GM12878 (cell line): Measurements from ENCODE around the gene MCTP2. TPM values are rescaled to one million over a fixed set of nuclear protein-coding genes. Genes with fewer than 3 reads are reported as not detected.

Experiments
- ATAC-seq: fragments of 200-7000 bp; cut with Tn5 transposase; 3 replicates; pipeline ENCODE4 v1.9.1; 2020; ENCODE audit warnings: mild to moderate bottlenecking, moderate library complexity
- BruUV-seq: library from RNA; stranded (reverse); fragments of 400-500 nt; replicated peaks from 2 replicates; lab custom pipeline; 2021; lab: Mats Ljungman, UMichigan
- CTCF ChIA-PET: fragments of 300-600 bp; sonication (Branson Sonifier 250); formaldehyde crosslinking; extraction: SDS; loops from one replicate; lab custom pipeline; 2021; ENCODE audit warnings: inconsistent platforms; lab: Yijun Ruan, JAX
- POLR2A ChIA-PET: fragments of 350-600 bp; formaldehyde crosslinking; extraction: SDS; loops from one replicate; lab custom pipeline; 2021; ENCODE audit warnings: inconsistent platforms; lab: Charles Lee
- RAD21 ChIA-PET: fragments of 300-600 bp; sonication (Branson Sonifier 250); formaldehyde crosslinking; loops from one replicate; lab custom pipeline; 2023; ENCODE audit warnings: antibody characterized with exemption; ENCODE audit not compliant: unreplicated experiment; lab: Charles Lee
- SMC1A ChIA-PET: fragments of 300-600 bp; sonication (Branson Sonifier 250); formaldehyde crosslinking; loops from one replicate; lab custom pipeline; 2023; ENCODE audit not compliant: unreplicated experiment, uncharacterized antibody; lab: Charles Lee
- DNase-seq: peaks from one replicate; pipeline ENCODE4 v3.0.0-alpha.2; 2011; ENCODE audit warnings: low read depth, low spot score
- FAIRE-seq: peaks from 3 replicates; lab custom pipeline; 2011; peaks lifted over from hg19 to GRCh38; lab: Jason Lieb, UNC
- H2AFZ ChIP-seq: 2 replicates; pipeline ENCODE4 v1.6.0; 2011; ENCODE audit warnings: low read depth, low read length, control low read depth; ENCODE audit not compliant: control insufficient read depth
- H3K27ac ChIP-seq: 2 replicates; pipeline ENCODE4 v1.5.1; 2011; ENCODE audit warnings: control low read depth; ENCODE audit not compliant: control insufficient read depth, insufficient read depth
- H3K27me3 ChIP-seq, 2 experiments: replicated peaks in 1 of 2; 2 replicates each; pipeline versions ENCODE4 v1.6.0 to v1.6.1; 2011; ENCODE audit warnings: low read length in 1 of 2; ENCODE audit not compliant: control insufficient read depth in 2 of 2, insufficient read depth in 2 of 2
- H3K36me3 ChIP-seq, 2 experiments: 2 replicates each; pipeline ENCODE4 v1.5.1; 2011; ENCODE audit warnings: low read length in 1 of 2; ENCODE audit not compliant: control insufficient read depth in 2 of 2, insufficient read depth in 2 of 2
- H3K4me1 ChIP-seq: 2 replicates; pipeline ENCODE4 v1.6.1; 2011; ENCODE audit warnings: mild to moderate bottlenecking, low read length, moderate library complexity, mixed read lengths; ENCODE audit not compliant: control insufficient read depth, insufficient read depth
- H3K4me2 ChIP-seq: 2 replicates; pipeline ENCODE4 v1.6.0; 2011; ENCODE audit warnings: control low read depth; ENCODE audit not compliant: control insufficient read depth, insufficient read depth
- H3K4me3 ChIP-seq: fragments of 200-600 bp; sonication (generic); 2 replicates; pipeline ENCODE4 v1.5.1; 2016
- H3K79me2 ChIP-seq: 2 replicates; pipeline ENCODE4 v1.6.0; 2011; ENCODE audit warnings: low read length; ENCODE audit not compliant: control insufficient read depth, insufficient read depth
- H3K9ac ChIP-seq: 2 replicates; pipeline ENCODE4 v1.8.0; 2011; ENCODE audit warnings: low read length, control low read depth, mixed read lengths; ENCODE audit not compliant: control insufficient read depth, insufficient read depth
- H3K9me3 ChIP-seq: replicated peaks from 3 replicates; pipeline ENCODE4 v1.5.1; 2011; ENCODE audit warnings: mild to moderate bottlenecking, low read length; ENCODE audit not compliant: control insufficient read depth, insufficient read depth
- H4K20me1 ChIP-seq: 2 replicates; pipeline ENCODE4 v1.6.0; 2011; ENCODE audit not compliant: control insufficient read depth, insufficient read depth
- CREB1 ChIP-seq: IDR thresholded peaks from 2 replicates; pipeline ENCODE4 v1.6.1; 2012; ENCODE audit warnings: low read depth, mild to moderate bottlenecking, inconsistent platforms
- ESRRA ChIP-seq: IDR thresholded peaks from 2 replicates; pipeline ENCODE4 v1.6.1; 2012; ENCODE audit warnings: mild to moderate bottlenecking, low read length, improper control_type of control experiment
- MTA2 ChIP-seq: fragments of 450-650 bp; IDR thresholded peaks from 2 replicates; pipeline ENCODE4 v1.6.1; 2016; ENCODE audit warnings: low read depth, mild to moderate bottlenecking, moderate library complexity
- RAD51 ChIP-seq: fragments of 450-650 bp; IDR thresholded peaks from 2 replicates; pipeline ENCODE4 v1.6.1; 2016; ENCODE audit warnings: moderate library complexity, mild to moderate bottlenecking, inconsistent platforms
- SPI1 ChIP-seq: IDR thresholded peaks from 2 replicates; pipeline ENCODE4 v1.6.1; 2011; ENCODE audit warnings: low read depth, mild to moderate bottlenecking, low read length, moderate library complexity, borderline replicate concordance; ENCODE audit not compliant: insufficient read depth
- ZNF384 ChIP-seq: IDR thresholded peaks from 2 replicates; pipeline ENCODE4 v1.6.1; 2012; ENCODE audit warnings: low read depth, mild to moderate bottlenecking, low read length, improper control_type of control experiment, borderline replicate concordance
- WGBS: methylation state at CpG from one replicate; pipeline ENCODE4 v1.1.6; 2016; ENCODE audit warnings: low lambda C conversion rate; ENCODE audit not compliant: insufficient replicate concordance, insufficient coverage; ENCODE audit errors: missing lambda C conversion rate; 5-methylcytosine and 5-hydroxymethylcytosine counted together
- in situ Hi-C: fragments of 300-500 bp; cut with MboI; formaldehyde crosslinking; loops from 9 replicates; pipeline ENCODE4 v1.14.3; 2018; ENCODE audit warnings: mixed read lengths
- intact Hi-C: fragments of 100-400 bp; cut with micrococcal nuclease; formaldehyde crosslinking; loops from one replicate; pipeline ENCODE4 v1.14.2; 2022; ENCODE audit not compliant: unreplicated experiment
- polyA plus RNA-seq, 11 experiments: library from polyadenylated mRNA; depleted of rRNA in 4 of 11; unstranded in 6 of 11; stranded (reverse) in 5 of 11; fragments of >200 nt; fragmentation: Nextera tagmentation in 4 of 11; fragmentation: Illumina TruSeq in 1 of 11; extraction: Ambion mirVana in 4 of 11; extraction: Trizol in 1 of 11; gene quantifications; 1 replicate in 1 of 11; 2 replicates in 10 of 11; pipeline versions ENCODE4 v1.2.1 to v1.2.3, GENCODE V29; 2011 to 2016; ENCODE audit warnings: inconsistent platforms in 2 of 11, missing spikeins in 2 of 11, low read depth in 1 of 11
- total RNA-seq, 4 experiments: library from RNA; depleted of rRNA in 3 of 4; stranded (reverse); fragments of >200 nt in 3 of 4; fragmentation: Illumina TruSeq in 1 of 4; extraction: Trizol in 1 of 4; gene quantifications; 2 replicates each; pipeline versions ENCODE4 v1.2.1 to v1.2.3, GENCODE V29; 2013 to 2021
- TF ChIP-seq, protein P1 (sequence below): fragments of 150-350 bp; IDR thresholded peaks from 2 replicates; pipeline ENCODE4 v1.6.1; 2016; ENCODE audit warnings: low read depth, low read length
- TF ChIP-seq, protein P2 (sequence below): fragments of 450-650 bp; IDR thresholded peaks from 2 replicates; pipeline ENCODE4 v1.6.1; 2016; ENCODE audit warnings: mild to moderate bottlenecking, moderate library complexity, borderline replicate concordance
- TF ChIP-seq, protein P3 (sequence below): fragments of 450-650 bp; IDR thresholded peaks from 2 replicates; pipeline ENCODE4 v1.6.1; 2017; ENCODE audit warnings: borderline replicate concordance

Gene MCTP2
- total and polyA plus RNA-seq, 10 of the 15 experiments (the other 5 are each of a cell fraction or from before 2014, with no cell fraction given): 0.24 to 48.5 (median 0.88) TPM

DNA sequence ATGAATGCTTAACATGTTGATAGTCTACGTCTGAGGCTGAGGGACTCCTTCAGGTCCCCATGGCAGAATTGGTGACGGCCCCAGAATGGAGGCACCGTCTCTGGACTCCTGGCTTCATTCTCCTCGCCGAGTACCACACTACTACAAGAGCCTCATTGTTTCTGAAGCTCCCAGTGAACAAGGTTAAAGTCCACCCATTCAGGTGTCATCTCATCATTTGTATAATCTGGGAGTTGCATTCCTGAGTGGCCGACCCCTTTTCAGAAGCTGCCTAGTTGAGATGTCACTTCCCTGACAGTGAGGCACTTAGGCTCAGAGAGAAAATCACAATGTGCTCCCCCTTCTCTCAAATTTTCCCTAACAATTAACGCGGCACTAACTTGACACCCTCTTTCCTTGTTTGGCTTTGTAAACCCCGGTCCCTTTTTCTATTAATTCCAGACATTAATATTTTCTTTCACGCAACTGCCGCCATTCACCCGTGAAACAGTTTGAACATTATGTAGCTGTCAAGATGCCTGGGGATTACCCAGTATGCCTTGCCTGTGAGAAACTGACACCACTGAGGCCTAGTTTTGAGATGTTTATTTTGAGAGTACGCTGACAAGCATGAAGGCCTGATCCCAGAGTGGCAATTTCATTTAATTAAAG, 105.6 kb downstream of the MCTP2 start:
- whole genome bisulfite sequencing: 74% methylated on average over 13 of the region's 13 CpGs
- ATAC-seq (no peak), FAIRE-seq (no peak), DNase-seq (no peak)
- ChIA-PET SMC1A (no interaction called here), CTCF (interaction anchor here (1.0 to 3.1 kb wide), 2 partner anchors 10 to 13 kb away, joined by 3 to 16 read pairs; no protein-coding TSS in a partner anchor), POLR2A (no interaction called here), RAD21 (no interaction called here)
- no peaks in the 10 kb centered on the region for H4K20me1 ChIP-seq
- H3K4me1 ChIP-seq: no peaks in the 10 kb centered on the region
- TF ChIP-seq, protein P1, sequence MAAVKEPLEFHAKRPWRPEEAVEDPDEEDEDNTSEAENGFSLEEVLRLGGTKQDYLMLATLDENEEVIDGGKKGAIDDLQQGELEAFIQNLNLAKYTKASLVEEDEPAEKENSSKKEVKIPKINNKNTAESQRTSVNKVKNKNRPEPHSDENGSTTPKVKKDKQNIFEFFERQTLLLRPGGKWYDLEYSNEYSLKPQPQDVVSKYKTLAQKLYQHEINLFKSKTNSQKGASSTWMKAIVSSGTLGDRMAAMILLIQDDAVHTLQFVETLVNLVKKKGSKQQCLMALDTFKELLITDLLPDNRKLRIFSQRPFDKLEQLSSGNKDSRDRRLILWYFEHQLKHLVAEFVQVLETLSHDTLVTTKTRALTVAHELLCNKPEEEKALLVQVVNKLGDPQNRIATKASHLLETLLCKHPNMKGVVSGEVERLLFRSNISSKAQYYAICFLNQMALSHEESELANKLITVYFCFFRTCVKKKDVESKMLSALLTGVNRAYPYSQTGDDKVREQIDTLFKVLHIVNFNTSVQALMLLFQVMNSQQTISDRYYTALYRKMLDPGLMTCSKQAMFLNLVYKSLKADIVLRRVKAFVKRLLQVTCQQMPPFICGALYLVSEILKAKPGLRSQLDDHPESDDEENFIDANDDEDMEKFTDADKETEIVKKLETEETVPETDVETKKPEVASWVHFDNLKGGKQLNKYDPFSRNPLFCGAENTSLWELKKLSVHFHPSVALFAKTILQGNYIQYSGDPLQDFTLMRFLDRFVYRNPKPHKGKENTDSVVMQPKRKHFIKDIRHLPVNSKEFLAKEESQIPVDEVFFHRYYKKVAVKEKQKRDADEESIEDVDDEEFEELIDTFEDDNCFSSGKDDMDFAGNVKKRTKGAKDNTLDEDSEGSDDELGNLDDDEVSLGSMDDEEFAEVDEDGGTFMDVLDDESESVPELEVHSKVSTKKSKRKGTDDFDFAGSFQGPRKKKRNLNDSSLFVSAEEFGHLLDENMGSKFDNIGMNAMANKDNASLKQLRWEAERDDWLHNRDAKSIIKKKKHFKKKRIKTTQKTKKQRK: no peak
- TF ChIP-seq RAD51 (no peak), ESRRA (no peak), MTA2 (no peak), ZNF384 (no peak), SPI1 (no peak), CREB1 (no peak)
- TF ChIP-seq, protein P2, sequence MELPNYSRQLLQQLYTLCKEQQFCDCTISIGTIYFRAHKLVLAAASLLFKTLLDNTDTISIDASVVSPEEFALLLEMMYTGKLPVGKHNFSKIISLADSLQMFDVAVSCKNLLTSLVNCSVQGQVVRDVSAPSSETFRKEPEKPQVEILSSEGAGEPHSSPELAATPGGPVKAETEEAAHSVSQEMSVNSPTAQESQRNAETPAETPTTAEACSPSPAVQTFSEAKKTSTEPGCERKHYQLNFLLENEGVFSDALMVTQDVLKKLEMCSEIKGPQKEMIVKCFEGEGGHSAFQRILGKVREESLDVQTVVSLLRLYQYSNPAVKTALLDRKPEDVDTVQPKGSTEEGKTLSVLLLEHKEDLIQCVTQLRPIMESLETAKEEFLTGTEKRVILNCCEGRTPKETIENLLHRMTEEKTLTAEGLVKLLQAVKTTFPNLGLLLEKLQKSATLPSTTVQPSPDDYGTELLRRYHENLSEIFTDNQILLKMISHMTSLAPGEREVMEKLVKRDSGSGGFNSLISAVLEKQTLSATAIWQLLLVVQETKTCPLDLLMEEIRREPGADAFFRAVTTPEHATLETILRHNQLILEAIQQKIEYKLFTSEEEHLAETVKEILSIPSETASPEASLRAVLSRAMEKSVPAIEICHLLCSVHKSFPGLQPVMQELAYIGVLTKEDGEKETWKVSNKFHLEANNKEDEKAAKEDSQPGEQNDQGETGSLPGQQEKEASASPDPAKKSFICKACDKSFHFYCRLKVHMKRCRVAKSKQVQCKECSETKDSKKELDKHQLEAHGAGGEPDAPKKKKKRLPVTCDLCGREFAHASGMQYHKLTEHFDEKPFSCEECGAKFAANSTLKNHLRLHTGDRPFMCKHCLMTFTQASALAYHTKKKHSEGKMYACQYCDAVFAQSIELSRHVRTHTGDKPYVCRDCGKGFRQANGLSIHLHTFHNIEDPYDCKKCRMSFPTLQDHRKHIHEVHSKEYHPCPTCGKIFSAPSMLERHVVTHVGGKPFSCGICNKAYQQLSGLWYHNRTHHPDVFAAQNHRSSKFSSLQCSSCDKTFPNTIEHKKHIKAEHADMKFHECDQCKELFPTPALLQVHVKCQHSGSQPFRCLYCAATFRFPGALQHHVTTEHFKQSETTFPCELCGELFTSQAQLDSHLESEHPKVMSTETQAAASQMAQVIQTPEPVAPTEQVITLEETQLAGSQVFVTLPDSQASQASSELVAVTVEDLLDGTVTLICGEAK: no peak
- TF ChIP-seq, protein P3, sequence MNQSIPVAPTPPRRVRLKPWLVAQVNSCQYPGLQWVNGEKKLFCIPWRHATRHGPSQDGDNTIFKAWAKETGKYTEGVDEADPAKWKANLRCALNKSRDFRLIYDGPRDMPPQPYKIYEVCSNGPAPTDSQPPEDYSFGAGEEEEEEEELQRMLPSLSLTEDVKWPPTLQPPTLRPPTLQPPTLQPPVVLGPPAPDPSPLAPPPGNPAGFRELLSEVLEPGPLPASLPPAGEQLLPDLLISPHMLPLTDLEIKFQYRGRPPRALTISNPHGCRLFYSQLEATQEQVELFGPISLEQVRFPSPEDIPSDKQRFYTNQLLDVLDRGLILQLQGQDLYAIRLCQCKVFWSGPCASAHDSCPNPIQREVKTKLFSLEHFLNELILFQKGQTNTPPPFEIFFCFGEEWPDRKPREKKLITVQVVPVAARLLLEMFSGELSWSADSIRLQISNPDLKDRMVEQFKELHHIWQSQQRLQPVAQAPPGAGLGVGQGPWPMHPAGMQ: no peak
- H3K36me3 ChIP-seq: no peaks in the 10 kb centered on the region
- H3K9me3 ChIP-seq: no peaks in the 10 kb centered on the region
- H3K4me3 ChIP-seq: no peak overlapping the region
- no peaks in the 10 kb centered on the region for H3K27me3 ChIP-seq
- H3K4me2 ChIP-seq: no peak overlapping the region
- H3K79me2 ChIP-seq: no peaks in the 10 kb centered on the region
- H3K27ac ChIP-seq: no peak overlapping the region
- no peak overlapping the region for H2AFZ ChIP-seq
- intact Hi-C loops (no loop called here), in situ Hi-C loops (no loop called here)
- no peak overlapping the region for H3K9ac ChIP-seq
- BruUV-seq: no TSS peak
